Measurements from ENCODE around the gene C5orf15. TPM values are rescaled to one million over a fixed set of nuclear protein-coding genes. Genes with fewer than 3 reads are reported as not detected.
A peak's percentile ranks its signal among the peaks of the same experiment; 100 is the strongest.

Gene C5orf15
- total and polyA plus RNA-seq, 9 of the 15 experiments (the other 6 are each of a cell fraction or from before 2014, with no cell fraction given): 23.3 to 50.7 (median 35.5) TPM

DNA sequence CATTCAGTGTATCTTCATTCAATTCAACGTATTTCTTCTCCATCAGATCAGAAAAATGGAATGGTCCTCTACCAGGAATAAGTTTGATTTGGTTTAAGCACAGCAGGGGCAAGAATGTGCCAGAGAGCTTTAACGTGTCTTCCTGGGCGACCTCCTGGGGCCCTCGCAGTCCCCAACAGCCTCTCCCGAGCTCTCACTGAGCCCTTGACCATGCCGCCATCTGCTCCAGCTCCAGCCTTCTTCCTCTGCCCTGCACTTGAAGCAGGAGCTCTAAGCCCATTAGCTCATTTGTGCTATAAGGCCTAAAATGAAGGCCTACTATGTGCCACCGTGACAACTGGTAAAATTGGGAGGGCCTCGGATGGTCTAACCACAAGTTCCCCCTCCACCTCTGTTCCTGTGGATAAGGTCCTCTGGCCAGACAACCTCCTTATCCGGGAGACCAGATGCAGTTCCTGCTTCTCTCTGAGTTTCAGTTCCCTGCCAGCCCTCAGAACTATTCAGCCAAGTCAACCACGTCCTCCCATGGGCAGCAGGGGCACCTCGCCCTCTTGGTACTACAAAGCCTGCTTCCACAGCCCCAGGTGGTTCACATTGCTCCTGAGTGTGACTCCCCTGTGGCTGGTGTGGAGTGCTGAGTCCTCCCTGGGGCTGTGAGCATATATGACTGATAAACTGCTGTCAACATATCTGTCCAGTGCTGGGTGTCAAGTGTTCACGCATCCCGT is 35.8 kb downstream of the C5orf15 start (continued):
- TF ChIP-seq, protein P1, sequence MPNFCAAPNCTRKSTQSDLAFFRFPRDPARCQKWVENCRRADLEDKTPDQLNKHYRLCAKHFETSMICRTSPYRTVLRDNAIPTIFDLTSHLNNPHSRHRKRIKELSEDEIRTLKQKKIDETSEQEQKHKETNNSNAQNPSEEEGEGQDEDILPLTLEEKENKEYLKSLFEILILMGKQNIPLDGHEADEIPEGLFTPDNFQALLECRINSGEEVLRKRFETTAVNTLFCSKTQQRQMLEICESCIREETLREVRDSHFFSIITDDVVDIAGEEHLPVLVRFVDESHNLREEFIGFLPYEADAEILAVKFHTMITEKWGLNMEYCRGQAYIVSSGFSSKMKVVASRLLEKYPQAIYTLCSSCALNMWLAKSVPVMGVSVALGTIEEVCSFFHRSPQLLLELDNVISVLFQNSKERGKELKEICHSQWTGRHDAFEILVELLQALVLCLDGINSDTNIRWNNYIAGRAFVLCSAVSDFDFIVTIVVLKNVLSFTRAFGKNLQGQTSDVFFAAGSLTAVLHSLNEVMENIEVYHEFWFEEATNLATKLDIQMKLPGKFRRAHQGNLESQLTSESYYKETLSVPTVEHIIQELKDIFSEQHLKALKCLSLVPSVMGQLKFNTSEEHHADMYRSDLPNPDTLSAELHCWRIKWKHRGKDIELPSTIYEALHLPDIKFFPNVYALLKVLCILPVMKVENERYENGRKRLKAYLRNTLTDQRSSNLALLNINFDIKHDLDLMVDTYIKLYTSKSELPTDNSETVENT (CRISPR knock-in tag; IDR thresholded peaks at IDR 0.05): no peak; the same call in 1 of the 2 replicates
- TF ChIP-seq, protein P2, sequence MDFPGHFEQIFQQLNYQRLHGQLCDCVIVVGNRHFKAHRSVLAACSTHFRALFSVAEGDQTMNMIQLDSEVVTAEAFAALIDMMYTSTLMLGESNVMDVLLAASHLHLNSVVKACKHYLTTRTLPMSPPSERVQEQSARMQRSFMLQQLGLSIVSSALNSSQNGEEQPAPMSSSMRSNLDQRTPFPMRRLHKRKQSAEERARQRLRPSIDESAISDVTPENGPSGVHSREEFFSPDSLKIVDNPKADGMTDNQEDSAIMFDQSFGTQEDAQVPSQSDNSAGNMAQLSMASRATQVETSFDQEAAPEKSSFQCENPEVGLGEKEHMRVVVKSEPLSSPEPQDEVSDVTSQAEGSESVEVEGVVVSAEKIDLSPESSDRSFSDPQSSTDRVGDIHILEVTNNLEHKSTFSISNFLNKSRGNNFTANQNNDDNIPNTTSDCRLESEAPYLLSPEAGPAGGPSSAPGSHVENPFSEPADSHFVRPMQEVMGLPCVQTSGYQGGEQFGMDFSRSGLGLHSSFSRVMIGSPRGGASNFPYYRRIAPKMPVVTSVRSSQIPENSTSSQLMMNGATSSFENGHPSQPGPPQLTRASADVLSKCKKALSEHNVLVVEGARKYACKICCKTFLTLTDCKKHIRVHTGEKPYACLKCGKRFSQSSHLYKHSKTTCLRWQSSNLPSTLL (IDR thresholded peaks at IDR 0.05): no peak
- peak; percentile 89 for TF ChIP-seq STAT5A (IDR thresholded peaks at IDR 0.05; ENCODE audit: borderline replicate concordance, low read length)
- TF ChIP-seq ZNF668 (CRISPR knock-in tag; IDR thresholded peaks at IDR 0.05): no peak
- TF ChIP-seq ZNF583 (CRISPR knock-in tag; IDR thresholded peaks at IDR 0.05): peak; percentile 88; the same call in 1 of the 2 replicates
- TF ChIP-seq NCOA2 (IDR thresholded peaks at IDR 0.05; ENCODE audit: partially characterized antibody in 2 of 2): no peak
- no peak for TF ChIP-seq ZC3H4 (CRISPR knock-in tag; IDR thresholded peaks at IDR 0.05; ENCODE audit: borderline replicate concordance)
- no peak for TF ChIP-seq TCF7L2 (IDR thresholded peaks at IDR 0.05; ENCODE audit: low read depth, low read length)
- TF ChIP-seq CBX5 (IDR thresholded peaks at IDR 0.05; ENCODE audit: borderline replicate concordance, low read depth): no peak
- no peak for TF ChIP-seq SIN3B (IDR thresholded peaks at IDR 0.05; ENCODE audit: low read depth)
- no peak for TF ChIP-seq RBM39 (optimal IDR thresholded peaks at IDR 0.05; ENCODE audit: low read depth, low read length)
- TF ChIP-seq MAZ (CRISPR knock-in tag; conservative IDR thresholded peaks at IDR 0.05 in 1 of 2, IDR thresholded peaks at IDR 0.05 in 1 of 2): peak; percentile 66 to 84
- TF ChIP-seq MYBL2 (IDR thresholded peaks at IDR 0.05; ENCODE audit: low read depth): no peak
- no peak for TF ChIP-seq MYBL2 (CRISPR knock-in tag; IDR thresholded peaks at IDR 0.05; ENCODE audit: borderline replicate concordance)
- no peak for TF ChIP-seq ETV6 (IDR thresholded peaks at IDR 0.05; ENCODE audit: borderline replicate concordance in 1 of 2, low read depth in 2 of 2, low read length in 1 of 2)
- TF ChIP-seq ETV6 (CRISPR knock-in tag; IDR thresholded peaks at IDR 0.05; ENCODE audit: borderline replicate concordance): no peak
- TF ChIP-seq FOXP1 (CRISPR knock-in tag; IDR thresholded peaks at IDR 0.05): no peak
- TF ChIP-seq MTA3 (IDR thresholded peaks at IDR 0.05; ENCODE audit: borderline replicate concordance): peak; percentile 94; the same call in 1 of the 2 replicates
- no peak for TF ChIP-seq ZNF77 (CRISPR knock-in tag; IDR thresholded peaks at IDR 0.05)
- TF ChIP-seq CBFB (CRISPR knock-in tag; IDR thresholded peaks at IDR 0.05): 0 out of 2 replicates have a peak, but pooled peaks have one; percentile 62
- no peak for TF ChIP-seq EGR1 (conservative IDR thresholded peaks at IDR 0.05)
- TF ChIP-seq ZNF696 (CRISPR knock-in tag; conservative IDR thresholded peaks at IDR 0.05): no peak
- TF ChIP-seq NFE2 (IDR thresholded peaks at IDR 0.05; ENCODE audit: low read depth): no peak
- no peak for TF ChIP-seq EZH2 (IDR thresholded peaks at IDR 0.05; ENCODE audit: borderline replicate concordance, low read depth, low read length)
- TF ChIP-seq CBX1 (IDR thresholded peaks at IDR 0.05; ENCODE audit: low read depth): no peak
- TF ChIP-seq MCM7 (IDR thresholded peaks at IDR 0.05): no peak
- TF ChIP-seq ZNF778 (CRISPR knock-in tag; IDR thresholded peaks at IDR 0.05): no peak
- no peak for TF ChIP-seq SRSF9 (IDR thresholded peaks at IDR 0.05; ENCODE audit: borderline replicate concordance, low read depth, low read length)

All from K562 (cell line).